NCI-H524 (cell line): ENCODE data around the gene MAGOH.
A peak's percentile ranks its signal among the peaks of the same experiment; 100 is the strongest.
"Not testable (repeated sequence)": the region's sequence is repeated elsewhere in the genome, so short reads cannot be mapped to it uniquely, and the experiment has no call there.

Experiments used
- DNase-seq, 2 experiments: peaks; one replicate each; lab custom pipeline; 2025; lab: John Stamatoyannopoulos, UW

Gene MAGOH

DNA sequence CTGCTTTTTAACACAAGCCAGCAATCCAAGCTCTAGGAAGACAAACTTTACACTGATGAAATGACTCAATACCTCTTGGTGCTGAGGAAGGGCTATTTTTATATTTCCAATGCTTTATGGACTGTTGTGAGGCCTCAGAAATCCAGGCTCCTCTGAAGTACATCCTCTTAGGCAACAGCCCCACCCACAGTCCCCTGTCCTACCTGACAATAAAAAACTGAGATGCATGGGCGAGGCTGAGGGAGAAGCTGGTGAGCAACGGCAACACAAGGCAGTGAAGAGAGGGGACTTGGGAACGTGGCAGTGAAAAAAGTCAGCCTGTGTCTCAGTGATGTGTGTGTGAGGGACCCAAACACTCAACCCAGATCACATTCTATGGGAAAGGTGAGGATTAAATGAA, 51.8 kb downstream of the MAGOH start:
- no peak for DNase-seq

DNA sequence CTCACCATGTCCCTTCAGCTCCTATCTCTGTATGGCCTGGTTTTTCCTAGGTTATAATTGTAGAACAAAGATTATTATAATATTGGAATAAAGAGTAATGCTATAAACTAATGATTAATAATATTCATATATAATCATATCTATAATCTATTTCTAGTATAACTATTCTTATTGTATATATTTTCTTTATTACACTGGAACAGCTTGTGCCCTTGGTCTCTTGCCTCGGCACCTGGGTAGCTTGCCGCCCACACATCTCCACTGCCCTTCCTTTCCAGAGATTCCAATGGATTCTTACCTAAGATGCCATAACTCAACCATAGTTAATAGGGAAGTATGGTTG, 52.4 kb downstream of the MAGOH start:
- not testable (repeated sequence) for DNase-seq

DNA sequence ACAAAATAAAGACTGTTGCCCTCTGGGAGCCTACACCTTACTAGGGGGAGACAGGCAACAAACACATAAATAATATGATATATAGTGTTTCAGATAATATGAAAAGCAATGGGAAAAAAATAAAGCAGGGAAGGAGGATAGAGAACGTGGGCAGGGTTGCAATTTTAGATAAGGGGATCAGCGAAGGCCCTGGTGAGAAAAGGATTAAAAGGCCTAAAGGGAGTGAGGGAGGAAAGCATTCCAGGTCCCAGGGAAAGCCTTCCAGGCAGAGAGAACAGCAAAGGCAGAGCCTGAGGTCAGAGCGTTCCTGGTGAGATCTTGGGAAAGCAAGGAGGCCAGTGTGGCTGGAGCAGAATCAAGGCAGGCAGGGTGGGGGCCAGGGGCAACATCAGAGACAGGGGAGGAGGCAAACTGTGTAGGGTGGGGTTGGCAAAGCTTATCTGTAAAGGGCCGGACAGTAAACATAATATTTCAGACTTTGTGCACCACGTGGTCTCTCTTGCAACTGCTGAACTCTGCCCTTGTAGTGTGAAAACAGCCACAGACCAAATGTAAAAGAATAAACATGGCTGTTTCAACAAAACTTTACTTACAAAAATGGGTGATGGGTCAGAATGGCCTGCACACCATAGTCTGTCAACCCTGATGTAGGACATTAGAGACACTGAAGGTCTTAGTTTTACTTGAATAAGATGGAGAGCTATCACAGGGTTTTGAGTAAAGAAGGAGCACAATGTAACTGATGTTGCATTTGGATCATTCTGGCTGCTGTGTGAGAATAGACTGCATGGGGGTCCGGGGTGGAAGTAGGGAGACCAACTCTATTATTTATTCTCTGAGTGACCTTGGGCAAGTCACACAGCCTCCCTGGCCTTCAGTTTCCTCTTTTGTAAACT, 55.0 kb downstream of the MAGOH start:
- no peak for DNase-seq

DNA sequence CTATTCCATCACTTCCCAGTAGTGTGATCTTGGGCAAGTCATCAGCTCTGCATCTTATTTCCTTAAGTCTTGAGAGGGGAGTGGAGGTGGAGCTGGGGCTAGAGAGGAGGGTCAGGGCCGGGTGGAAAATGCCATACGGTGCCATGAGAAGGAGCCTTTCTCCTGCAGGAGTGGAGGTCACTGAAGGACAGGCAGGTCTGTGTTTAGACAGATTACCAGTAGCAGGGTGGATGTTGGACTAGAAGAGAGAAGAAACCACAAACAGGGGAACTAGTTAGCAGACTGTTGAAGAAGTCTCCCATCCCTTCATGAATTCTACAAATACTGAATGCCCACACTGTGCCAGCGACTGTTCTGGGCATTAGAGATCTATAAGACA, 55.6 kb downstream of the MAGOH start:
- no peak for DNase-seq

DNA sequence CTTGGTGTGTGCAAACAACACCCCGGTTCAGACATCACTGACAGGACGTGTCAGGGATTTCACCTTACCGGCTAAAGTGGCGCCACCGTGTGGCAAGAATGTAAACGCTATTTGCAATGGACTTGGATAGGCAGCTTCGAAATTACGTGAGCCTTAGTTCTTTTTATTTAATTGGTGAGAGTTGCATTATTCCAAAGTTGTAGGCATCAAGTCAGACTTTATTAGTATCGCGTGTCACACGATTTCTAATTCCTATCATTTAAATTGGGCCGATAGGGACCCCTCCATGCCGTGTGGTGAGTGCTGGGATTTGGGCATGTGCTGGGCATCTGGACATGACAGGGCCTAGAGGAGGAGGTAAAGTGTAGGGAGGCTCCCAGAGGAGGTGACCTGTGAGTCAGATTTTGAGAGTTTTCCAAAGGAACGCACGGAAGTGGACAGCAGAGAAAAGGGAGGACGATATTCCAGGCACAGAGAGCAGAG, 56.2 kb downstream of the MAGOH start:
- DNase-seq, result peak; percentile 68 to 77

DNA sequence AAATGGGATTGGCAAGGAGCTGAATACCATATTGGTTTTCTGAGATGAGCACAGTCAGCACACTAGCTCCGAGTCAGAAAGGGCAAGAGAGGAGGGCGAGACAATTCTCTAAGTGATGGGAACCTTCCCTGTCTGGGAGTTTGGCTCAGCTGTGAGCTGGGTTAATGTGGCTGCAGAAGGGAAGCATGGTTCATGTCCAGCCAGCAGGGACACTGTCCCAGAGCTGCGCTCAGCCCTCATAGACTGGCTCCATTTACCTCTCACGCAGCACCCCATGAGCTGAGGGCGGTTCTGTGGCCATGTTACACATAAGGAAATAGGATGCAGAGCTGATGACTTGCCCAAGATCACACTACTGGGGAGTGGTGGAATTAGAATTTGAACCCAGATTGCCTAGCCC, 57.4 kb downstream of the MAGOH start:
- DNase-seq, result no peak

DNA sequence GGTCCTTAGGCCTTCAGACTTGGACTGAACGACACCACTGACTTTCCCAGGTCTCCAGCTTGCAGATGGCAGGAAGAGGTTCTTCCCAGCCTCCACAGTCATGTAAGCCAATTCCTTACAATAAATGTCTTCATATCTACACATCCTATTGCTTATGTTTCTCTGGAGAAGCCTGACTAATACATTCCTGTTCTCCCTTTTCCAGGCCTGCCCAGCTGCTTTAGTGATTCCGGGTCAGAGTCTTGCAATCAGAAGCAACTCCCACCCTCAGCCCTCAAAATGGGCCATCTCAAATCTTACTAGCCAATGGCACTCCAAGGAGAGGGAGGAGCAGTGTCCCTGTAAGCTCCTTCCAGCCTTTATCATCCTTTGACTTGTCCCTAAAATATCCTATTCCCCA, 58.1 kb downstream of the MAGOH start:
- DNase-seq, result no peak
